ENCODE measurements around the gene JADE3. TPM values are rescaled to one million over a fixed set of nuclear protein-coding genes. Genes with fewer than 3 reads are reported as not detected.
A peak's percentile ranks its signal among the peaks of the same experiment; 100 is the strongest.

Gene JADE3
- total and polyA plus RNA-seq, 2 experiments from 2014 or later: 4.5 to 15.3 TPM

DNA sequence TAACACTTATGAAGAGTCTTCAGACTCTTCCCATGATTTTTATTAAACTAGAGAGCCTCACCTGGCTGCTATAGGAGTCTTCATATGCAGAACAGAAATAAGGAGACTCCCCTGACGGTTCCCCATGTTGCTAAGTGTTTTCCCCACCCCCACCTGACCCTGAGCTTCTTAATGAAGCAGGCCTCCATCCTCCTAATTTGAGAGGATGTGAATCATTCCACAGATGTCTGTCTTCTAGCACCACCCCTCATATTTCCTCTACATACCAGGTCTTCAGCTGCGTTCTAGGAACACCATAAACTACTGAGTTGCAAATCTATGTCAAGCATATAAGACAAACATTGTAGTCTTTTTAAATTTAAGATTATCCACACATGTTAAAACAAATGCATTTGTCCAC is 38.5 kb upstream of the JADE3 start:
- Histone ChIP-seq H3F3A (replicated peaks; ENCODE audit: low read depth) (no peaks in the 10 kb centered on the region), H3K27ac (ENCODE audit: low read depth) (no peak overlapping the region), H3K9me2 (ENCODE audit: insufficient read depth) (no peaks in the 10 kb centered on the region), H3K4me3 (no peak overlapping the region), H3K4me2 (peak overlapping the region; percentile 15; the same call in 1 of the 2 replicates), H3K27me3 (ENCODE audit: insufficient read depth) (no peaks in the 10 kb centered on the region), H3K36me3 (ENCODE audit: insufficient read depth) (no peaks in the 10 kb centered on the region), H3K79me2 (replicated peaks; ENCODE audit: insufficient read depth) (no peaks in the 10 kb centered on the region), H3K4me1 (ENCODE audit: insufficient read depth) (peaks cover 20% of the 10 kb centered on the region), H4K20me1 (replicated peaks; ENCODE audit: insufficient read depth) (no peaks in the 10 kb centered on the region), H2AFZ (no peak overlapping the region)
- no peaks in the 10 kb centered on the region for H3K9me3 Mint-ChIP-seq
- ATAC-seq (no peak), DNase-seq (ENCODE audit: low spot score) (peak; percentile 18)
- H3K36me3 Mint-ChIP-seq (ENCODE audit: low read depth): no peaks in the 10 kb centered on the region
- H3K27me3 Mint-ChIP-seq (ENCODE audit: insufficient read depth, low read depth, poor library complexity): peaks cover 2% of the 10 kb centered on the region
- TF ChIP-seq POLR2AphosphoS5 (IDR thresholded peaks at IDR 0.05; ENCODE audit: low read depth) (no peak), CREB1 (CRISPR knock-in tag; IDR thresholded peaks at IDR 0.05; ENCODE audit: low read depth) (no peak), ZNF331 (CRISPR knock-in tag; IDR thresholded peaks at IDR 0.05; ENCODE audit: low read depth) (no peak), ZNF114 (CRISPR knock-in tag; IDR thresholded peaks at IDR 0.05) (no peak), STAT1 (IDR thresholded peaks at IDR 0.05; ENCODE audit: unreplicated experiment) (no peak), NANOG (IDR thresholded peaks at IDR 0.05; ENCODE audit: borderline replicate concordance) (no peak), JUNB (IDR thresholded peaks at IDR 0.05; ENCODE audit: unreplicated experiment) (no peak)
- TF ChIP-seq, protein P1, sequence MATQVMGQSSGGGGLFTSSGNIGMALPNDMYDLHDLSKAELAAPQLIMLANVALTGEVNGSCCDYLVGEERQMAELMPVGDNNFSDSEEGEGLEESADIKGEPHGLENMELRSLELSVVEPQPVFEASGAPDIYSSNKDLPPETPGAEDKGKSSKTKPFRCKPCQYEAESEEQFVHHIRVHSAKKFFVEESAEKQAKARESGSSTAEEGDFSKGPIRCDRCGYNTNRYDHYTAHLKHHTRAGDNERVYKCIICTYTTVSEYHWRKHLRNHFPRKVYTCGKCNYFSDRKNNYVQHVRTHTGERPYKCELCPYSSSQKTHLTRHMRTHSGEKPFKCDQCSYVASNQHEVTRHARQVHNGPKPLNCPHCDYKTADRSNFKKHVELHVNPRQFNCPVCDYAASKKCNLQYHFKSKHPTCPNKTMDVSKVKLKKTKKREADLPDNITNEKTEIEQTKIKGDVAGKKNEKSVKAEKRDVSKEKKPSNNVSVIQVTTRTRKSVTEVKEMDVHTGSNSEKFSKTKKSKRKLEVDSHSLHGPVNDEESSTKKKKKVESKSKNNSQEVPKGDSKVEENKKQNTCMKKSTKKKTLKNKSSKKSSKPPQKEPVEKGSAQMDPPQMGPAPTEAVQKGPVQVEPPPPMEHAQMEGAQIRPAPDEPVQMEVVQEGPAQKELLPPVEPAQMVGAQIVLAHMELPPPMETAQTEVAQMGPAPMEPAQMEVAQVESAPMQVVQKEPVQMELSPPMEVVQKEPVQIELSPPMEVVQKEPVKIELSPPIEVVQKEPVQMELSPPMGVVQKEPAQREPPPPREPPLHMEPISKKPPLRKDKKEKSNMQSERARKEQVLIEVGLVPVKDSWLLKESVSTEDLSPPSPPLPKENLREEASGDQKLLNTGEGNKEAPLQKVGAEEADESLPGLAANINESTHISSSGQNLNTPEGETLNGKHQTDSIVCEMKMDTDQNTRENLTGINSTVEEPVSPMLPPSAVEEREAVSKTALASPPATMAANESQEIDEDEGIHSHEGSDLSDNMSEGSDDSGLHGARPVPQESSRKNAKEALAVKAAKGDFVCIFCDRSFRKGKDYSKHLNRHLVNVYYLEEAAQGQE (IDR thresholded peaks at IDR 0.05; ENCODE audit: unreplicated experiment): no peak
- TF ChIP-seq, protein P2, sequence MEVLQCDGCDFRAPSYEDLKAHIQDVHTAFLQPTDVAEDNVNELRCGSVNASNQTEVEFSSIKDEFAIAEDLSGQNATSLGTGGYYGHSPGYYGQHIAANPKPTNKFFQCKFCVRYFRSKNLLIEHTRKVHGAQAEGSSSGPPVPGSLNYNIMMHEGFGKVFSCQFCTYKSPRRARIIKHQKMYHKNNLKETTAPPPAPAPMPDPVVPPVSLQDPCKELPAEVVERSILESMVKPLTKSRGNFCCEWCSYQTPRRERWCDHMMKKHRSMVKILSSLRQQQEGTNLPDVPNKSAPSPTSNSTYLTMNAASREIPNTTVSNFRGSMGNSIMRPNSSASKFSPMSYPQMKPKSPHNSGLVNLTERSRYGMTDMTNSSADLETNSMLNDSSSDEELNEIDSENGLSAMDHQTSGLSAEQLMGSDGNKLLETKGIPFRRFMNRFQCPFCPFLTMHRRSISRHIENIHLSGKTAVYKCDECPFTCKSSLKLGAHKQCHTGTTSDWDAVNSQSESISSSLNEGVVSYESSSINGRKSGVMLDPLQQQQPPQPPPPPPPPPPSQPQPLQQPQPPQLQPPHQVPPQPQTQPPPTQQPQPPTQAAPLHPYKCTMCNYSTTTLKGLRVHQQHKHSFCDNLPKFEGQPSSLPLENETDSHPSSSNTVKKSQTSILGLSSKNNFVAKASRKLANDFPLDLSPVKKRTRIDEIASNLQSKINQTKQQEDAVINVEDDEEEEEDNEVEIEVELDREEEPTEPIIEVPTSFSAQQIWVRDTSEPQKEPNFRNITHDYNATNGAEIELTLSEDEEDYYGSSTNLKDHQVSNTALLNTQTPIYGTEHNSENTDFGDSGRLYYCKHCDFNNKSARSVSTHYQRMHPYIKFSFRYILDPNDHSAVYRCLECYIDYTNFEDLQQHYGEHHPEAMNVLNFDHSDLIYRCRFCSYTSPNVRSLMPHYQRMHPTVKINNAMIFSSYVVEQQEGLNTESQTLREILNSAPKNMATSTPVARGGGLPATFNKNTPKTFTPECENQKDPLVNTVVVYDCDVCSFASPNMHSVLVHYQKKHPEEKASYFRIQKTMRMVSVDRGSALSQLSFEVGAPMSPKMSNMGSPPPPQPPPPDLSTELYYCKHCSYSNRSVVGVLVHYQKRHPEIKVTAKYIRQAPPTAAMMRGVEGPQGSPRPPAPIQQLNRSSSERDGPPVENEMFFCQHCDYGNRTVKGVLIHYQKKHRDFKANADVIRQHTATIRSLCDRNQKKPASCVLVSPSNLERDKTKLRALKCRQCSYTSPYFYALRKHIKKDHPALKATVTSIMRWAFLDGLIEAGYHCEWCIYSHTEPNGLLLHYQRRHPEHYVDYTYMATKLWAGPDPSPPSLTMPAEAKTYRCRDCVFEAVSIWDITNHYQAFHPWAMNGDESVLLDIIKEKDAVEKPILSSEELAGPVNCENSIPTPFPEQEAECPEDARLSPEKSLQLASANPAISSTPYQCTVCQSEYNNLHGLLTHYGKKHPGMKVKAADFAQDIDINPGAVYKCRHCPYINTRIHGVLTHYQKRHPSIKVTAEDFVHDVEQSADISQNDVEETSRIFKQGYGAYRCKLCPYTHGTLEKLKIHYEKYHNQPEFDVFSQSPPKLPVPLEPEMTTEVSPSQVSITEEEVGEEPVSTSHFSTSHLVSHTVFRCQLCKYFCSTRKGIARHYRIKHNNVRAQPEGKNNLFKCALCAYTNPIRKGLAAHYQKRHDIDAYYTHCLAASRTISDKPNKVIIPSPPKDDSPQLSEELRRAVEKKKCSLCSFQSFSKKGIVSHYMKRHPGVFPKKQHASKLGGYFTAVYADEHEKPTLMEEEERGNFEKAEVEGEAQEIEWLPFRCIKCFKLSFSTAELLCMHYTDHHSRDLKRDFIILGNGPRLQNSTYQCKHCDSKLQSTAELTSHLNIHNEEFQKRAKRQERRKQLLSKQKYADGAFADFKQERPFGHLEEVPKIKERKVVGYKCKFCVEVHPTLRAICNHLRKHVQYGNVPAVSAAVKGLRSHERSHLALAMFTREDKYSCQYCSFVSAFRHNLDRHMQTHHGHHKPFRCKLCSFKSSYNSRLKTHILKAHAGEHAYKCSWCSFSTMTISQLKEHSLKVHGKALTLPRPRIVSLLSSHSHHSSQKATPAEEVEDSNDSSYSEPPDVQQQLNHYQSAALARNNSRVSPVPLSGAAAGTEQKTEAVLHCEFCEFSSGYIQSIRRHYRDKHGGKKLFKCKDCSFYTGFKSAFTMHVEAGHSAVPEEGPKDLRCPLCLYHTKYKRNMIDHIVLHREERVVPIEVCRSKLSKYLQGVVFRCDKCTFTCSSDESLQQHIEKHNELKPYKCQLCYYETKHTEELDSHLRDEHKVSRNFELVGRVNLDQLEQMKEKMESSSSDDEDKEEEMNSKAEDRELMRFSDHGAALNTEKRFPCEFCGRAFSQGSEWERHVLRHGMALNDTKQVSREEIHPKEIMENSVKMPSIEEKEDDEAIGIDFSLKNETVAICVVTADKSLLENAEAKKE (CRISPR knock-in tag; IDR thresholded peaks at IDR 0.05): no peak
- TF ChIP-seq, protein P3, sequence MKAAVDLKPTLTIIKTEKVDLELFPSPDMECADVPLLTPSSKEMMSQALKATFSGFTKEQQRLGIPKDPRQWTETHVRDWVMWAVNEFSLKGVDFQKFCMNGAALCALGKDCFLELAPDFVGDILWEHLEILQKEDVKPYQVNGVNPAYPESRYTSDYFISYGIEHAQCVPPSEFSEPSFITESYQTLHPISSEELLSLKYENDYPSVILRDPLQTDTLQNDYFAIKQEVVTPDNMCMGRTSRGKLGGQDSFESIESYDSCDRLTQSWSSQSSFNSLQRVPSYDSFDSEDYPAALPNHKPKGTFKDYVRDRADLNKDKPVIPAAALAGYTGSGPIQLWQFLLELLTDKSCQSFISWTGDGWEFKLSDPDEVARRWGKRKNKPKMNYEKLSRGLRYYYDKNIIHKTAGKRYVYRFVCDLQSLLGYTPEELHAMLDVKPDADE (IDR thresholded peaks at IDR 0.05): no peak
- TF ChIP-seq, protein P4, sequence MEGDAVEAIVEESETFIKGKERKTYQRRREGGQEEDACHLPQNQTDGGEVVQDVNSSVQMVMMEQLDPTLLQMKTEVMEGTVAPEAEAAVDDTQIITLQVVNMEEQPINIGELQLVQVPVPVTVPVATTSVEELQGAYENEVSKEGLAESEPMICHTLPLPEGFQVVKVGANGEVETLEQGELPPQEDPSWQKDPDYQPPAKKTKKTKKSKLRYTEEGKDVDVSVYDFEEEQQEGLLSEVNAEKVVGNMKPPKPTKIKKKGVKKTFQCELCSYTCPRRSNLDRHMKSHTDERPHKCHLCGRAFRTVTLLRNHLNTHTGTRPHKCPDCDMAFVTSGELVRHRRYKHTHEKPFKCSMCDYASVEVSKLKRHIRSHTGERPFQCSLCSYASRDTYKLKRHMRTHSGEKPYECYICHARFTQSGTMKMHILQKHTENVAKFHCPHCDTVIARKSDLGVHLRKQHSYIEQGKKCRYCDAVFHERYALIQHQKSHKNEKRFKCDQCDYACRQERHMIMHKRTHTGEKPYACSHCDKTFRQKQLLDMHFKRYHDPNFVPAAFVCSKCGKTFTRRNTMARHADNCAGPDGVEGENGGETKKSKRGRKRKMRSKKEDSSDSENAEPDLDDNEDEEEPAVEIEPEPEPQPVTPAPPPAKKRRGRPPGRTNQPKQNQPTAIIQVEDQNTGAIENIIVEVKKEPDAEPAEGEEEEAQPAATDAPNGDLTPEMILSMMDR (conservative IDR thresholded peaks at IDR 0.05; ENCODE audit: low read depth in 2 of 2): no peak
- no peak overlapping the region for H3K4me3 Mint-ChIP-seq
- peaks cover 12% of the 10 kb centered on the region for H3K4me1 Mint-ChIP-seq
- no peak overlapping the region for H3K27ac Mint-ChIP-seq

Measured in GM23338 (cell line).